Stimulated activated CD8-positive, alpha-beta memory T cell treated with anti-CD3 and anti-CD28 coated beads, Interleukin-2, amount 100 ng/mL, for 48 hours (primary cell): ENCODE data around the gene CFAP57.

Experiments
- DNase-seq, 2 donors: peaks; one replicate each; pipeline ENCODE4 v3.0.0-alpha.2; 2020; ENCODE audit warnings: low read depth in 2 of 2

Gene CFAP57

GRCh38 chr1:43225168-43225567 is 53.0 kb downstream of the CFAP57 start:
- DNase-seq: no peak

GRCh38 chr1:43227143-43227764 is 55.1 kb downstream of the CFAP57 start:
- DNase-seq: peak; percentile 73 to 79

GRCh38 chr1:43229826-43230780 is 58.0 kb downstream of the CFAP57 start:
- no peak for DNase-seq

GRCh38 chr1:43232074-43232473 is 59.9 kb downstream of the CFAP57 start:
- DNase-seq: no peak

- no peak for DNase-seq
These were observed 60.4 kb downstream of the CFAP57 start for GRCh38 chr1:43232482-43232881.

- no peak for DNase-seq
These were observed 61.5 kb downstream of the CFAP57 start for GRCh38 chr1:43233631-43234030.

- no peak for DNase-seq
These were observed 62.1 kb downstream of the CFAP57 start for GRCh38 chr1:43234267-43234666.

- no peak for DNase-seq
These were observed 62.9 kb downstream of the CFAP57 start for GRCh38 chr1:43235040-43235439.

GRCh38 chr1:43235451-43236121 is 63.5 kb downstream of the CFAP57 start:
- DNase-seq: no peak

- no peak for DNase-seq
These were observed 65.0 kb downstream of the CFAP57 start for GRCh38 chr1:43237121-43237520.

- peak in 1 of 2 donors; percentile 15 for DNase-seq
These were observed 66.0 kb downstream of the CFAP57 start for GRCh38 chr1:43238085-43238484.

GRCh38 chr1:43238991-43239469 is 66.9 kb downstream of the CFAP57 start:
- no peak for DNase-seq

- DNase-seq: no peak
These were observed 67.4 kb downstream of the CFAP57 start for GRCh38 chr1:43239484-43239883.

GRCh38 chr1:43241413-43241836 is 69.3 kb downstream of the CFAP57 start:
- no peak for DNase-seq

- DNase-seq: no peak
These were observed 71.2 kb downstream of the CFAP57 start for GRCh38 chr1:43243299-43243698.

GRCh38 chr1:43246466-43247213 is 74.5 kb downstream of the CFAP57 start:
- no peak for DNase-seq

GRCh38 chr1:43247256-43247921 is 75.3 kb downstream of the CFAP57 start:
- no peak for DNase-seq

GRCh38 chr1:43250351-43250761 is 78.2 kb downstream of the CFAP57 start:
- no peak for DNase-seq

- DNase-seq: no peak
These were observed 78.9 kb downstream of the CFAP57 start for GRCh38 chr1:43251024-43251423.

- no peak for DNase-seq
These were observed 80.1 kb downstream of the CFAP57 start for GRCh38 chr1:43252225-43252624.

GRCh38 chr1:43253173-43253572 is 81.0 kb downstream of the CFAP57 start:
- DNase-seq: no peak
